ENCODE results near the gene HOXC9.

- TF ChIP-seq YY1 (IDR thresholded peaks at IDR 0.05; ENCODE audit: insufficient read depth, insufficient read length), result no peak
- peak; percentile 91 for TF ChIP-seq SUZ12 (IDR thresholded peaks at IDR 0.05; ENCODE audit: extremely low read depth, insufficient read depth, insufficient read length)
- TF ChIP-seq ZNF274 (IDR thresholded peaks at IDR 0.05; ENCODE audit: low read depth, low read length), result no peak
These were observed 34.2 kb downstream of the HOXC9 start for GRCh38 chr12:54033980-54034784.
